ENCODE measurements around the gene CCDC40.
A peak's percentile ranks its signal among the peaks of the same experiment; 100 is the strongest.

The CCDC40 gene

DNA sequence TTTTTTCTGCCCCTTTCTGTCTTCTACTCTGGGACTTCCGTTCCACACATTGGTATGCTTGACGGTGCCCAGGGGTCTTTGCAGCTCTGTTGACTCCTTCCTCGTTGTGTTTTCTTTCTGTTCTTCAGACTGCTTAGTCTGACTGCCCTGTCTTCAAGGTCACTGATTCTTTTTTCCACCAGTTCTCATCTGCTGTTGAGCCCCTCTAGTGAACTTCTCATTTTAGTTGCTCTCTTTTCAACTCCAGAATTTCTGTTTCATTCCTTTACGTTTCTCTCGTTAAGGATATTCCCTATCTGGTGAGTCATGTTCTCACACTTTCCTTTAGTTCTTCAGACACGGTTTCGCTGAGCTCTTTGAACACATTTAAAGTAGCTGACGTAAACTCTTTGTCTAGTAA lies 78.7 kb downstream of the CCDC40 start:
- DNase-seq: no peak

DNA sequence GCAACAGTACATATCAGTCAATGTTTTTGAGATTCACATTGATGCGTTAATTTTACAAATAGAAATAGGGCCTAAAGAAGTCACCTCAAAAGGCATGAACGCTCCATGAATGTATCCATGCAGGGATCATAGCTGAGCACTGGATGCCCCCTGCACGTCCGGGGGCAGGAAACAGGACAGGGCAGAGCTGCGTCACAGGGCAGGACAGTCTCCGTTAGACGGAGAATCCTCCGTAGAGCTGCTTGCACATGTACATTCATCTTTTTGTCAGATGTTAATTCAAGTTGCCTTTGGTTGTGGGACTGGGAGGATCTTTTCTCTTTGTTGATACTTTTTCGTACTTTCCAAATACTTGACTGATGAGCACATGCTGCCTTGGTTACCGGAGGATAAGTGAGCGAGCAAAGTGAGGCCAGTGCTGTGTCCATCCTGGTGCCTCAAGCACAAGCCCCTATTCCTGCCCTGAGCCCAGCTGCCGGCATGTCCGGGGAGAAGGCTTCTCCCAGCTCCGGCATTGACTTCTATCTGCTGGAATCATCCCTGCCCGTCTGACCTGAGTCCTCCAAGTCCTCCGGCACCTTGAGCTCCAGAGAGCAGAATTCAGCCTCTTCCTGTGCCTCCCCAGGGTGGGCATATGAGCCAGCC lies 80.0 kb downstream of the CCDC40 start:
- DNase-seq: no peak

DNA sequence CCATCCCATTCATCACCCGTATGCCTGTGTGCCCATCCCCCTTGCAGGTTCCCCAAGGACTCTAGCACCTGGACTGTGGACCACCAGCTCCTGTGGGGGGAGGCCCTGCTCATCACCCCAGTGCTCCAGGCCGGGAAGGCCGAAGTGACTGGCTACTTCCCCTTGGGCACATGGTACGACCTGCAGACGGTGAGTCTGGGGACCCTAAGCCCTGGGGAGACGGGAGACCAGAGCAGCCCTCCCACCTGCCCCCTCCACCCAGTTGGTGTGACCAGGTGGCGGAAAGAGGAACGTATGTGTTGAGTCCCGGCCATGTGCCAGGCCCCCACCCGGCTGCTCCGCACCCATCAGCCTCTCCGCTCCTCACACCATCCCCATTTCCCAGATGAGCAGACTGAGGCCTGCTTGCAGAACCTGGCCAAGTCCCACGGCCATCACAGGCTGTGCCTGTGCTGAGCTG lies 80.5 kb downstream of the CCDC40 start:
- no peak for DNase-seq

DNA sequence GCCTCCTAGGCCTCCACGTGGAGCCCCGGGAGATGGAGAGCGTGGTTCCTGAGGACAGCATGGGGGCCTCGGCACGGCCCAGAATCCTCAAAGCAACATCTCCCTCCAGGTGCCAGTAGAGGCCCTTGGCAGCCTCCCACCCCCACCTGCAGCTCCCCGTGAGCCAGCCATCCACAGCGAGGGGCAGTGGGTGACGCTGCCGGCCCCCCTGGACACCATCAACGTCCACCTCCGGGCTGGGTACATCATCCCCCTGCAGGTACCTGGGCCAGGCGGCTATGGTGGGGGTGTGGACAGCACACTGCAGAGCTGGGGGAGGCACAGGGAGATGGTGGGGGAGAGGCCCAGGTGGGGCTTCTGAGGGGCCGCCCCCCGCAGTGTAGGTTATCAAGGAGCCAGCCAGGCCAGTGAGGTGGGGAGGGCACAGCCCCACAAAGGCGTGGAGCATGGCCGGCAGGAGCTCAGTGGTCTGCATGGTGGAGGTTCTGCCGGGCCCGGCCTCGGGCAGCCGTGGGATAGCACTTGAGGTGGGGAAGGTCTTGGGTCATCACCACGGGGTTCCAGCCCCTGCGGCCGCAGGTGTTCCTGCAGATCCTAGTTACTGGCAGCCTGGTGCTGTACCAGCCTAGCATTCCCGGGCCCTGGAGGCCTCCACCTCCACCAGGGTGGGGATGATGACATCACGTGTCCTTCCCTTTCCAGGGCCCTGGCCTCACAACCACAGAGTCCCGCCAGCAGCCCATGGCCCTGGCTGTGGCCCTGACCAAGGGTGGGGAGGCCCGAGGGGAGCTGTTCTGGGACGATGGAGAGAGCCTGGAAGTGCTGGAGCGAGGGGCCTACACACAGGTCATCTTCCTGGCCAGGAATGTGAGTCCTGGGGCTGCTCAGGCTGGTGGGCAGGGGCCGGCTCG lies 81.3 kb downstream of the CCDC40 start:
- DNase-seq: no peak

DNA sequence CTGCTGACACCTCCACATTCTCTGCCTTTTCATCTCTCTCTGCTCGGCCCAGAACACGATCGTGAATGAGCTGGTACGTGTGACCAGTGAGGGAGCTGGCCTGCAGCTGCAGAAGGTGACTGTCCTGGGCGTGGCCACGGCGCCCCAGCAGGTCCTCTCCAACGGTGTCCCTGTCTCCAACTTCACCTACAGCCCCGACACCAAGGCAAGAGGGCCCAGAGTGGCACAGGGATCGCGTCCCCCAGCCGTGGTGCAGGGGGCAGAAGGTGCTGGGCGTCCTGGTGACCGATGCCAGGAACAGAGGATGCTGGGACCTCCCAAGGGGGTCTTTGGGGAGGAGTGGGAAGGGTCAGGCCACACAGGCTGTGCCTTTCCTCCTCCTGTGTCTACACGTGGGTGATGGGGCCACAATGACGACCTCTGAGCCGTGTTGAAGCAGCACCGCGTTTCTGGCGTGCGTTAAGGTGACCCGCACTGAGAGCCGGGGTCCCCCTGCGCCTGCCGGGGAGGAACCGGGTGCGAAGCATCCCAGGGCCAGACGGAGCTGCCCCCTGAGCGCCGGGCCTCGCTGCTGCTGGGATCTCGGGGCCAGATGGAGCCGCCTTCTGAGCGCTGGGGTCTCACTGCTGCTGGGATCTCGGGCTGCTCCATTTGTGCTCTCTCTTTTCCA lies 82.3 kb downstream of the CCDC40 start:
- no peak for DNase-seq

DNA sequence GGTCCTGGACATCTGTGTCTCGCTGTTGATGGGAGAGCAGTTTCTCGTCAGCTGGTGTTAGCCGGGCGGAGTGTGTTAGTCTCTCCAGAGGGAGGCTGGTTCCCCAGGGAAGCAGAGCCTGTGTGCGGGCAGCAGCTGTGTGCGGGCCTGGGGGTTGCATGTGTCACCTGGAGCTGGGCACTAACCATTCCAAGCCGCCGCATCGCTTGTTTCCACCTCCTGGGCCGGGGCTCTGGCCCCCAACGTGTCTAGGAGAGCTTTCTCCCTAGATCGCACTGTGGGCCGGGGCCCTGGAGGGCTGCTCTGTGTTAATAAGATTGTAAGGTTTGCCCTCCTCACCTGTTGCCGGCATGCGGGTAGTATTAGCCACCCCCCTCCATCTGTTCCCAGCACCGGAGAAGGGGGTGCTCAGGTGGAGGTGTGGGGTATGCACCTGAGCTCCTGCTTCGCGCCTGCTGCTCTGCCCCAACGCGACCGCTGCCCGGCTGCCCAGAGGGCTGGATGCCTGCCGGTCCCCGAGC lies 82.9 kb downstream of the CCDC40 start:
- no peak for DNase-seq

DNA sequence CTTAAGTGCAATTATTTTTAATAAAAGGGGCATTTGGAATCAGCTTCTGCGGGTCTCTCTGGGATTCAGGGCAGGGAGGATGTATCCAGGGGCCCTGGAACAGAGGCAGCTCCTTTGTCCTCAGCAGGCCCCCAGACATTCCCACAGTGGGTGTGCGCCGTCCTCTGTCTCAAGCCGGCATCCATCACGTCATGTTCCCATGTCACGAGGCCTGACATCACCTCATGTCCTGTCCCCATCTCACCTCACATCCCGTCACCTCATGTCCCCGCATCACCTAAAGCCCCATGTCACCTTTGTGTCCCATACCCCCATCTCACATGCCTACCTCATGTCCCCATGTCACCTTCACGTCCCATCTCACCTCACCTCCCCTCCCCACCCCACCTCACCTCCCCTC lies 83.4 kb downstream of the CCDC40 start:
- no peak for DNase-seq

DNA sequence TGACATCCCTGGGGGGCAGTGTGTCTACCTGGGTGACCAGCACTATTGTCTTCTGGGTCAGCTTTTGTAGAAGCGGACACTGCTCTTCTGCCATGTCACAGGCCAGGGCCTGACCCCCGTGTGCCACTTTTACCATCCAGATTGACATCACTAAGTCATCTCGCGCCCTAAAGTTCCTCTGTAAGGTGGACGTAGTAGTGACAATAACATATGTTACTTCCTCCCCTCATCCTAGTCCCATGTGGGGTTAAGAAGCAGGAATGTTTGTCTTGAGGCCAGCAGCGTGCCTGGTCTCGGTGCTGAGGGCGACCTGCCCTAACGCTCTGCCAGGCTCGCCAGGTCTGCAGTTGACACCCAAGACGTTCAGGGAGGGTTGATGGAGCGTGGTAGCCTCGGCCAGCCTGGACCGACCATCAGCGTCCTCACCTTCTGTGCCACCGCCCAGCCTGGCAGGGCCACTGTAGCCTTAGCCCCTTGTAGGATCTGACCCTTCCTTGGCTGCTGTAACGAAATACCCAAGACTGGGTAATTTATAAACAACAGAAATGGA lies 85.7 kb downstream of the CCDC40 start:
- no peak for DNase-seq

DNA sequence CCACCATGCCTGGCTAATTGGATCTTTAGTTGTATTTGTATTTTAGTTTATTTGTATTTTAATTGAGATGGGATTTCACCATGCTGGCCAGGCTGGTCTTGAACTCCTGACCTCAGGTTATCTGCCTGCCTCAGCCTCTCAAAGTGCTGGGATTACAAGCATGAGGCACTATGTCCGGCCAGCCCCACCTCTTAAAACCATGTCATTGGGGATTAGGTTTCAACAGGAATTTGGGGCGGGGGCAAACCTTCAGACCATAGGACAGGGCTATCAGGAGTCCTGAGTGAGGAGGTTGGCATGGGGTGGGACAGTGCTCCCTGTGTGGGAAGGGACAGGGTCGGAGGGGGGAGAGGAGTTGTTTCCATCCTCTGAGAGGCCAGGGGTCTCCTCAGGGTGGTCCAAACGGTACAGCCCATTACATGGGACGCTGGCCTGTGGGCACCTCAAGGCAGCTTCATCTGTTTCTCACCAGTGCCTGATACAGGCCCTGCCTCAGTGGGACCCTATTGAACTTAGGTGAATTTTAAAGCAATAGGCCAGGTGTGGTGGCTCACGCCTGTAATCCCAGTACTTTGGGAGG lies 86.6 kb downstream of the CCDC40 start:
- DNase-seq: no peak

DNA sequence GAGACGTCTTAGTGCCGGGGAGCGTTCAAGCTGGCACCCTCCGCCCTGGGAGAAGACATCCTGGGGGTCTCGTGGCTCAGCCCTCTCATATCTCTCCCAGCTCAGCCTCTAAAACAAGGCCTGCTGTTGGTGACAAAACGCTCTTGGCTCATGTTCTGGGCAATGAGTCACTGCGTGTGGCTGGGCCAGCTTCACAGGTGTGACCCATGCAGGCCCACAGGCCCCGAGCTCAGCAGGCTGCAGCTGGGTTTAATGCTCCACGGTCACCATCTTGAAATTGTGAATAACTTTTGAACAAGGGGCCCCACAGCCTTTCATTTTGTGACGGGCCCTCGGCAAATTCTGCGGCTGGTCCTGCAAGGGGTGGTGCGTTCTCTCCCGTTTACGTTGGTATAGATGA lies 87.3 kb downstream of the CCDC40 start:
- DNase-seq: no peak

DNA sequence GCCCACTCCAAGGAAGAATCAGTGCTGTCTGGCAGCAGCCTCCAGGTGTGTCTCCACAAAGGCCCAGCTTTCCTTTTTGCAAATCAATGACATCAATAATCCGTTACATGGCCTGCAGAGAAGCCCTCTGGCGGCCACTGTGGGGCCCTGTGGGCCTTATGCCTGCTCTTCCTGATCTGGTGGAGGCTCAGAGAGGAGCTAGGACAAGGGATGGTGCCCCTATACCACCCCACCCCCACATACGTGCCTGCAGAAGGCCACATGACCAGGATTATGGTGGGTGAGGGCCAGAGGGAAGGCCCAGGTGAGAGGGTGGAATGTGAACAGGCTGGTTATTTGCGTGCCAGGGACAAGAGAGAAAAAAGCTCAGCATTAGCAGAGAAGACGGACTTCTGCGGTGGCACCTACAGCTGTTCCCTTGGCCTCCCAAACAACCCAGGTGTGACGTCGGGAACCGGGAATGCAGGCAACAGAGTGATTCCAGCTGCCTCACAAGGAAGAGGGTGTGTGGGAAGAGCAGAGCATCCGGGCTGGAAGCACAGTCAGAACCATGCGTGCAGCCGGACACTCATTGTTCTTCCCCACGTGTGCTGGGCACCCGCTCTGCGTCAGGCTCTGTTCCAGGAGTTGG lies 88.0 kb downstream of the CCDC40 start:
- DNase-seq: no peak

DNA sequence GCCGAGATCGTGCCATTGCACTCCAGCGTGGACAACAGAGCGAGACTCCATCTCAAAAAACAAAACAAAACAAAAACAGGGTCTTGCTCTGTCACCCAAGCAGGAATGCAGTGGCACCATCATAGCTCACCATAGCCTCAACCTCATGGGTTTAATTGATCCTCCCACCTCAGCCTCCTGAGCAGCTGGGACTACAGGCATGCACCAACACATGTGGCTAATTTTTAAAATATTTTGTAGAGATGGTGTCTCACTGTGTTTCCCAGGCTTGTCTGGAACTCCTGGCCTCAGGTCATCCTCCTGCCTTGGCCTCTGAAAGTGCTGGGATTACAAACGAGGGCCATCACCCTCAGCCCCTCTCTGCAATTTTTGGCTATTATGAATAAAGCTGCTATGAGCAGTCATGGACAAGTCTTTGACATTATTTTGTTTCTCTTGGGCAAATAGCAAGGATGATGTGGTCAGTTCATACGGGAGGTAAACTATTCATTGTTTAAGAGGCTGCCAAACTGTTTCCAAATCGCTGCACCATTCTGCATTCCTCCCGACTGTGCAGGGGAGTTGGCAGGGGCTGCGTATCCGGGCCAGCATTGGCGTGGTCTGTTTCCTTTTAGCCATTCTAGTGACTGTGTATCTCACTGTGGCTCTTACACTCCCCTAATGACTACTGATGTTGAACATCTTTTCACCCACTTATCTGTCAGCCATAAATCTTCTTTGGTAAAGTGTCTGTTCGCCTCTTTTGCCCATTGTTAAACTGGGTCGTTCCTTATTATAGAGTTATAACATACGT lies 89.4 kb downstream of the CCDC40 start:
- peak; percentile 69 for DNase-seq

DNA sequence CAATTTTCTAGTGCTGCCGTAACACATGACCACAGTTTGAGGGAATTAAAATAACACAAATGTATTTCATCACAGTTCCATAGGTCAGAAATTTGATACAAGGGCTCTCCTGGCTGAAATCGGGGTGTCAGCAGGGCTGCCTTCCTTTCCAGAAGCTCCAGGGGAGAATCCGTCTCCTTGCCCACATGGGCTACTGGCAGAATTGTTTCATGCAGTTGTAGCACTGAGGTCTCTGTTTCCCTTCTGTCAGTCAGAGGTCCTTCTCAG lies 89.9 kb downstream of the CCDC40 start:
- DNase-seq: no peak

DNA sequence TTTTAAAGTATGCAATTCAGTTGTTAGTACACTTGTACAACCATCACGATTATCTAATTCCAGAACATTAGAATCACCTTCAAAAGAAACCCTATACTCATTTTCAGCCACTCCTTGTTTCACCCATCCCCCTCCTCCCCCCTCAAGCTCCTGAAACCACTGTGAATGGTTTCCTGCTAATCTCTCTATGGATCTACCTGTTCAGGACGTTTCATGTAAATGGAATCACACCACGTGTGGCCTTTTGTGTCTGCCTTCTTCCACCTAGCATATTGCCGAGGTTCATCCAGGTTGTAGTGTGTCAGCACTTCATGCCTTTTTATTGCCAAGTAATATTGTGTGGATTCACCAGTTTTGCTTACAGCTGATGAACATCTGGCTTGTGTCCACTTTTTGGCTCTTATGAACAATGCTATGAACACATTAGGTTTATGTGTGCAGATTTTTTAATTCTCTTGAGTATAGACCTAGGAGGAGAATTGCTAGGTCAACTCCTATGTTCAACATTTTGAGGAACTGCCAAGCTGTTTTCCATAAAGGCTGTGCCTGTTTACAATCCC lies 92.6 kb downstream of the CCDC40 start:
- no peak for DNase-seq

DNA sequence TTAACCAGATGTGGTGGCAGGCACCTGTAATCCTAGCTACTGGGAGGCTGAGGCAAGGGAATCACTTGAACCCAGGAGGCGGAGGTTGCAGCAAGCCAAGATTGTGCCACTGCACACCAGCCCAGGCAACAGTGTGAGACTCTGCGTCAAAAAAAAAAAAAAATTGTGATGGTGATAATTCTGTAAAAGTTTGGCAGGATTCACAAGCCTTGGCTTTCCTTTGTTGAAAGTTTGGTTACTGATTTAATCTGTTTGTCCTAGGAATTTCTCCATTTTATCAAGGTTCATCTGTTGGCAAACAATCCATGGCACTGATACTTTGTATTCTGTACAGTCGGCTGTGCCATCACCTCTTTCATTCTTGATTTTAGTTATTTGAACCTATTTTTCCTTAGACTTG lies 94.5 kb downstream of the CCDC40 start:
- no peak for DNase-seq

DNA sequence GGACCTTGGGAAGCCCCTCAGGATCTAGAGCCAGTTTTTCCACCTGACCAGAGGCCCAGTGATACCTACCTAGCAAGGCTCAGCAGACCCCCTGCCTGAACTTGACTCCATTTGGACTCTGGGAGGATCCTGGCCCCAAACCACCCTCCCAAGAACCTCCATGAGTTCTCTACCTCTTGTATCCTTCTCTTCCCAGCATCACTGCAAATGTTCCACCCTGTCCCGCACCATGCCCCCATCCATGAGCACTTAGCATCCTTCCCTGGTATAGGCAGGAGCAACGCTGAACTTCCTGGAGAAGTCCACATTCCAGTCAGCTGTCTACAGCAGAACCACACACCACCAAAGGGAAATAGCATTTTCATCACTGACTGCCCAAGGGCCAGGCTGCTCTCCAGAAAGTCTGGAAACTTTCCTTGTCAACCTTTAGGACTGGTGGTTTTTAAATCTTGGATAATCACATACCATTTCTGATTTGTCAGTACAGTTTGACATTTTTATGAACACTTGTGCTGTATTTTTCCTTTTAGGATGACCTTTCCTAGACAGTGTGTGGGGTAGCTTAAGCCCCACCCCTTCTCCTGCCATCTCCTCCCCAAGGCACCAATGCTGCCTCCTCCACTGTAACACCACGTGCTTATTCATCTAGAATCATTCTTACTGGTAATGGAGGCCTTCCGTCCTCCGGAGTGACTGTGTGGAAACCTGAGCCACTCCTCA lies 96.6 kb downstream of the CCDC40 start:
- no peak for DNase-seq

DNA sequence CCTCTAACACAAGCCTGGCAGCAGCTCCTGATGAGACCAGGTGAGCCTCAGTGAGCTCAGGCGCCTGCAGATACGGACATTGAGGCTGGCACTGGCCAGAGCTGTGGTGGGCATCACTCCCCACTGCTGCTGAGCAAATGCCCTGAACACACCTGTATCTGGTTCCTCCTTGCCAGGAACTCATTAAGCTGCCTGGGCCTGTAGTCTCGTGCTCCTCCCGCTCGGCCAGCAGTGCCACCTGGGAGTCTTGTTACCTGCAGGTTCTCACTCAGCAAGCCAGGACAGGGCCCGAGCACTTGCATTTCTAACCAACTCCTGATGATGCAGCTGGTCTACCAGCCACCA lies 97.2 kb downstream of the CCDC40 start:
- DNase-seq: no peak

DNA sequence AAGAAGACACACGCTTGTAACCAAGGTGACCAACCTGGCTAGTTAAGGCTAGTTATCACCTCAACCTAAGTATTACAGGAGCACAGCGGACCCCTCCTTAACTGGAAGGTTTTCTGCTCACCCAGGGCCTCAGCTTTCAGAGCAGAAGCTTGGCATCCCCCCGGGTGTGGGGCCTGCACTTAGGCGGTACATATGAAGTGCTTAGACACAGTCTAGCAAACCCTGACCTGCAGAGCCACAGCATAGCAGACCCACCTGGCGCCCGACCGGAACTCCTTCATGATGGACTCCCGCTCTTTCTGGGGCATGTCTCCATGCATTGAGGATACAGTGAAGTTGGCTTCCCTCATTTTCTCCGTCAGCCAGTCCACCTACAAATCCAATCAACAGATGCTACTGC lies 100.7 kb downstream of the CCDC40 start:
- DNase-seq: no peak

DNA sequence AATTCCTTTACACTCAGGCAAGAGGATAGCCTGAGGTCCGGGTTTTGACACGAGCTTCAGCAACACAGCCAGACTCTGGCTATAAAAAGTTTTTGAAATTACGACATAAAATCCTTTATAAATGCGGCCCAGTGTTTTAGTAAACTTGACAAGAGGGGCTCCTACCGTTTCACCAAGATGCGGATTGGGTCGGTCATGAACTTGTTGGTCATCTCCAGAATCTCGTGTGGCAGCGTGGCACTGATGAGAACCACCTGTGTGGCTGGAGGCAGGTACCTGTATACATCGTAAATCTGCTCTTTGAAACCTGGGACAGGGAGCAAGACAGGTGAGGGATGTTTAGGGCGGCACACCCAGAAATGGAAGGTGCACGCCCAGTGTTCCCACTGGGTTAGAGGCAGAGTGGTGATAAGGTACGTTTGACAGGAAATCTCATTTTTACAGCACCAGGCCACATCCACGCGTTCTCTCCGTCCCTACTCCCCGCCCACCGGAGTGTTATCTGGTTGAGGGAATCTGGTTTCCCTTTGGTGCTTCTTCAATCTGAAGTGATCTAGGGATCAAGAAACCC lies 102.5 kb downstream of the CCDC40 start:
- DNase-seq: no peak

DNA sequence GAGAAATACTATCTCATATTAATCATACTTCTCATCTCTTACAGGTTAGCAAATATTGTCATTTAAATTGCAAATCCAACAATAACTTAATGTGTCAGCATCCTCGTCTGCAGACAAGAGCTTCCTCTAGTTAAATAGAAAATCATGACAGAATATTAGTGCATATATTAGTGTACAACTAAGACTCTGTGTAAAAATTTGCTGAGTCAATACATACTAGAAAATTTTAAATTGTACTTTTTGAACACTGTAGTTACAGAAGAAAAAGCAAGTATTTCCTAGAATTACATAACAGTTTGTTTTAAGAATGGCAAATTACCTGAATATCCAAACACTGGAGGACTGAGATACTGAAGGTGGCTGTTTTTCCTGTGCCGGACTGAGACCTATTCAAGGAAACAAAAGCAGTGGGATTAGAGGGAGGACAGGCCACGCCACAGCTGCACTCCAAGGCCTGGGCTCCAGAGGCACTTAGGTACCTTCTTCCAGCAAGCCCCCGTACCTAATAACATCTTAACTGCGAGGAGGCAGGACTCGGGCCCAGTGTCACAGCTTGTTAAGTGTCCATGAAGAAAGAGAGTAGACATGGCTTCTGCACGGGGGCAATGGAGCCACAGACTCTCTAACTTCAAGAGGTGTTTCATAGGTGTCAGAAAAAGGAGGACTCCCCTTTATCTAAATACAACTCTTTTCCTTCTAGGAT lies 105.2 kb downstream of the CCDC40 start:
- no peak for DNase-seq
